GM12878 (cell line): ENCODE data around the gene HDAC3. TPM values are rescaled to one million over a fixed set of nuclear protein-coding genes. Genes with fewer than 3 reads are reported as not detected.

Source experiments
- ATAC-seq: fragments of 200-7000 bp; cut with Tn5 transposase; 3 replicates; pipeline ENCODE4 v1.9.1; 2020; ENCODE audit warnings: mild to moderate bottlenecking, moderate library complexity
- BruUV-seq: library from RNA; stranded (reverse); fragments of 400-500 nt; replicated peaks from 2 replicates; lab custom pipeline; 2021; lab: Mats Ljungman, UMichigan
- CTCF ChIA-PET: fragments of 300-600 bp; sonication (Branson Sonifier 250); formaldehyde crosslinking; extraction: SDS; loops from one replicate; lab custom pipeline; 2021; ENCODE audit warnings: inconsistent platforms; lab: Yijun Ruan, JAX
- POLR2A ChIA-PET: fragments of 350-600 bp; formaldehyde crosslinking; extraction: SDS; loops from one replicate; lab custom pipeline; 2021; ENCODE audit warnings: inconsistent platforms; lab: Charles Lee
- RAD21 ChIA-PET: fragments of 300-600 bp; sonication (Branson Sonifier 250); formaldehyde crosslinking; loops from one replicate; lab custom pipeline; 2023; ENCODE audit warnings: antibody characterized with exemption; ENCODE audit not compliant: unreplicated experiment; lab: Charles Lee
- SMC1A ChIA-PET: fragments of 300-600 bp; sonication (Branson Sonifier 250); formaldehyde crosslinking; loops from one replicate; lab custom pipeline; 2023; ENCODE audit not compliant: unreplicated experiment, uncharacterized antibody; lab: Charles Lee
- DNase-seq: peaks from one replicate; pipeline ENCODE4 v3.0.0-alpha.2; 2011; ENCODE audit warnings: low read depth, low spot score
- FAIRE-seq: peaks from 3 replicates; lab custom pipeline; 2011; peaks lifted over from hg19 to GRCh38; lab: Jason Lieb, UNC
- H2AFZ ChIP-seq: 2 replicates; pipeline ENCODE4 v1.6.0; 2011; ENCODE audit warnings: low read depth, low read length, control low read depth; ENCODE audit not compliant: control insufficient read depth
- H3K27ac ChIP-seq: 2 replicates; pipeline ENCODE4 v1.5.1; 2011; ENCODE audit warnings: control low read depth; ENCODE audit not compliant: control insufficient read depth, insufficient read depth
- H3K27me3 ChIP-seq, 2 experiments: replicated peaks in 1 of 2; 2 replicates each; pipeline versions ENCODE4 v1.6.0 to v1.6.1; 2011; ENCODE audit warnings: low read length in 1 of 2; ENCODE audit not compliant: control insufficient read depth in 2 of 2, insufficient read depth in 2 of 2
- H3K36me3 ChIP-seq, 2 experiments: 2 replicates each; pipeline ENCODE4 v1.5.1; 2011; ENCODE audit warnings: low read length in 1 of 2; ENCODE audit not compliant: control insufficient read depth in 2 of 2, insufficient read depth in 2 of 2
- H3K4me1 ChIP-seq: 2 replicates; pipeline ENCODE4 v1.6.1; 2011; ENCODE audit warnings: mild to moderate bottlenecking, low read length, moderate library complexity, mixed read lengths; ENCODE audit not compliant: control insufficient read depth, insufficient read depth
- H3K4me2 ChIP-seq: 2 replicates; pipeline ENCODE4 v1.6.0; 2011; ENCODE audit warnings: control low read depth; ENCODE audit not compliant: control insufficient read depth, insufficient read depth
- H3K4me3 ChIP-seq: fragments of 200-600 bp; sonication (generic); 2 replicates; pipeline ENCODE4 v1.5.1; 2016
- H3K79me2 ChIP-seq: 2 replicates; pipeline ENCODE4 v1.6.0; 2011; ENCODE audit warnings: low read length; ENCODE audit not compliant: control insufficient read depth, insufficient read depth
- H3K9ac ChIP-seq: 2 replicates; pipeline ENCODE4 v1.8.0; 2011; ENCODE audit warnings: low read length, control low read depth, mixed read lengths; ENCODE audit not compliant: control insufficient read depth, insufficient read depth
- H3K9me3 ChIP-seq: replicated peaks from 3 replicates; pipeline ENCODE4 v1.5.1; 2011; ENCODE audit warnings: mild to moderate bottlenecking, low read length; ENCODE audit not compliant: control insufficient read depth, insufficient read depth
- H4K20me1 ChIP-seq: 2 replicates; pipeline ENCODE4 v1.6.0; 2011; ENCODE audit not compliant: control insufficient read depth, insufficient read depth
- BCL3 ChIP-seq: IDR thresholded peaks from 2 replicates; pipeline ENCODE4 v1.6.1; 2011; ENCODE audit warnings: borderline replicate concordance, low read depth, mild to moderate bottlenecking, moderate library complexity, low read length; ENCODE audit not compliant: insufficient read depth, poor library complexity, severe bottlenecking
- IRF5 ChIP-seq: fragments of 450-650 bp; IDR thresholded peaks from 2 replicates; pipeline ENCODE4 v1.6.1; 2017; ENCODE audit warnings: borderline replicate concordance
- MLLT1 ChIP-seq: fragments of 450-650 bp; IDR thresholded peaks from 2 replicates; pipeline ENCODE4 v1.6.1; 2016; ENCODE audit warnings: mild to moderate bottlenecking
- NR2F1 ChIP-seq: fragments of 450-650 bp; conservative IDR thresholded peaks from 2 replicates; pipeline ENCODE4 v1.6.1; 2017; ENCODE audit warnings: mild to moderate bottlenecking
- POLR2AphosphoS2 ChIP-seq: IDR thresholded peaks from 2 replicates; pipeline ENCODE4 v1.6.1; 2011; ENCODE audit warnings: low read depth, mild to moderate bottlenecking, low read length, improper control_type of control experiment, moderate library complexity
- RUNX3 ChIP-seq: IDR thresholded peaks from 2 replicates; pipeline ENCODE4 v1.6.1; 2012; ENCODE audit warnings: low read length, inconsistent platforms
- SRF ChIP-seq, 2 experiments: IDR thresholded peaks; 2 replicates each; pipeline ENCODE4 v1.6.1; 2011; ENCODE audit warnings: low read depth in 2 of 2, low read length in 2 of 2, mild to moderate bottlenecking in 1 of 2, moderate library complexity in 1 of 2
- TCF12 ChIP-seq: IDR thresholded peaks from 2 replicates; pipeline ENCODE4 v1.6.1; 2011; ENCODE audit warnings: low read depth, mild to moderate bottlenecking, low read length
- USF1 ChIP-seq: IDR thresholded peaks from 2 replicates; pipeline ENCODE4 v1.6.1; 2011; ENCODE audit warnings: borderline replicate concordance, low read depth, mild to moderate bottlenecking, moderate library complexity, mixed read lengths, low read length; ENCODE audit not compliant: insufficient read depth; ENCODE audit errors: extremely low read length
- in situ Hi-C: fragments of 300-500 bp; cut with MboI; formaldehyde crosslinking; loops from 9 replicates; pipeline ENCODE4 v1.14.3; 2018; ENCODE audit warnings: mixed read lengths
- intact Hi-C: fragments of 100-400 bp; cut with micrococcal nuclease; formaldehyde crosslinking; loops from one replicate; pipeline ENCODE4 v1.14.2; 2022; ENCODE audit not compliant: unreplicated experiment
- polyA plus RNA-seq, 11 experiments: library from polyadenylated mRNA; depleted of rRNA in 4 of 11; unstranded in 6 of 11; stranded (reverse) in 5 of 11; fragments of >200 nt; fragmentation: Nextera tagmentation in 4 of 11; fragmentation: Illumina TruSeq in 1 of 11; extraction: Ambion mirVana in 4 of 11; extraction: Trizol in 1 of 11; gene quantifications; 1 replicate in 1 of 11; 2 replicates in 10 of 11; pipeline versions ENCODE4 v1.2.1 to v1.2.3, GENCODE V29; 2011 to 2016; ENCODE audit warnings: inconsistent platforms in 2 of 11, missing spikeins in 2 of 11, low read depth in 1 of 11
- total RNA-seq, 4 experiments: library from RNA; depleted of rRNA in 3 of 4; stranded (reverse); fragments of >200 nt in 3 of 4; fragmentation: Illumina TruSeq in 1 of 4; extraction: Trizol in 1 of 4; gene quantifications; 2 replicates each; pipeline versions ENCODE4 v1.2.1 to v1.2.3, GENCODE V29; 2013 to 2021

HDAC3 gene
- total and polyA plus RNA-seq, 10 of the 15 experiments (the other 5 are each of a cell fraction or from before 2014, with no cell fraction given) = 62.2 to 140 (median 112) TPM

GRCh38 chr5:141649972-141650371 lies 13.3 kb upstream of the HDAC3 start:
- Histone ChIP-seq H3K4me3 (no peak overlapping the region), H2AFZ (no peak overlapping the region), H3K9me3 (no peaks in the 10 kb centered on the region), H3K79me2 (no peaks in the 10 kb centered on the region), H3K4me1 (peaks cover 8% of the 10 kb centered on the region), H3K9ac (no peak overlapping the region), H4K20me1 (no peaks in the 10 kb centered on the region), H3K4me2 (no peak overlapping the region), H3K27me3 (no peaks in the 10 kb centered on the region), H3K36me3 (no peaks in the 10 kb centered on the region), H3K27ac (no peak overlapping the region)
- ChIA-PET POLR2A (interaction anchor here (2.0 kb wide), 1 partner anchor 13 kb away, joined by 5 read pairs; the partner anchor contains the start of genes HDAC3 and RELL2), SMC1A (no interaction called here), CTCF (interaction anchor here (1.4 to 2.1 kb wide), 2 partner anchors 13 to 33 kb away, joined by 5 to 13 read pairs; partner anchors contain the start of genes HDAC3 and RELL2), RAD21 (no interaction called here)
- no peak for DNase-seq
- TSS peak; percentile 54 for BruUV-seq
- FAIRE-seq = no peak
- no peak for TF ChIP-seq USF1
- TF ChIP-seq POLR2AphosphoS2 = no peak
- TF ChIP-seq TCF12 = no peak
- no peak for TF ChIP-seq MLLT1
- TF ChIP-seq SRF (IDR thresholded peaks at IDR 0.05; ENCODE audit: low read depth in 2 of 2, low read length in 2 of 2) = no peak
- no peak for TF ChIP-seq BCL3
- no peak for TF ChIP-seq IRF5
- no peak for TF ChIP-seq NR2F1
- TF ChIP-seq RUNX3 = no peak
- intact Hi-C loops = no loop called here
- ATAC-seq = no peak
- in situ Hi-C loops = no loop called here
